ENCODE data around the gene UPK2.

DNA sequence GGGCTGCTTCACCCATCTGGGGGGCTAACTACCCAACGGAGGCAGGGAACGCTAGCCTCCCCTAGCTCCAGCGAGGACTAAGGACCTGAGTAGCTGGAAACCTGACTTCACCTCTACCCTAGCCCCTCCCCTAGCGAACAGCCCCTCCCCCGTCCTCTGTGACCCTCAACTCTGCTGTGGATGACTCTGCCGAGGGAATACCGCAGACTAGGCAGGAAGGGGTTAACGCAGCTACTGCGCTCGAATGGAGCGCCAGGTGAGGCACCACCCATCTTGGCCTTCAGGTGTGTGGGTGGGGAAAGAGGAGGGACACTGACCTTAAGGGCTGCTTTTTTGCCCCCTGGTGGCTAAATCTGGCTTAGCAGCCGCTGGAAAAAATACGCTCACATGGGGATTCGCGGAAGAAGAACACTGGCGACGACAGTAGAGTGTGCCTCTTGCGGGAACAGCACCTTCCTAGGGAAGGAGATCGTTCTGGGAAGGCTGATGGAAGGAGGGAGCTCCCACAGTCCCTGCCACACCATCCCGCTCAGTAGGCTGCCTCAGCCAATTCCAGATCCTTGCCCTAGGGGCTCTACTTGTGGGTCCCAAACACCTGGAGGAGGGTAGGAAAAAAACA lies 25.9 kb upstream of the UPK2 start:
- TF ChIP-seq GATA2 (IDR thresholded peaks at IDR 0.05; ENCODE audit: low read depth, low read length) (no peak), GATA3 (IDR thresholded peaks at IDR 0.05; ENCODE audit: low read depth, low read length) (no peak)

Data from SH-SY5Y (cell line).